GM13977 (cell line): ENCODE results near the gene CNTN5.

Experiments used
- DNase-seq: peaks from one replicate; pipeline ENCODE4 v3.0.0; 2012; ENCODE audit warnings: low spot score
- CTCF ChIP-seq: IDR thresholded peaks from 2 replicates; pipeline ENCODE4 v1.5.1; 2012; ENCODE audit warnings: mild to moderate bottlenecking, control low read depth; ENCODE audit not compliant: insufficient read depth; ENCODE audit errors: extremely low read depth, missing control alignments
- in situ Hi-C: fragments of 300-500 bp; cut with MboI; formaldehyde crosslinking; loops from one replicate; pipeline ENCODE4 v1.12.0; 2022; ENCODE audit warnings: low sequenced_read_pairs, low pct_unique_long_range_greater_than_20kb, mixed read lengths, inconsistent platforms; ENCODE audit not compliant: unreplicated experiment

CNTN5 gene

GRCh38 chr11:99419991-99420390 lies 399.2 kb downstream of the CNTN5 start:
- DNase-seq, result no peak
- TF ChIP-seq CTCF, result no peak
- in situ Hi-C loops, result no loop called here

GRCh38 chr11:99422581-99423427 lies 402.1 kb downstream of the CNTN5 start:
- no peak for TF ChIP-seq CTCF
- in situ Hi-C loops, result no loop called here
- no peak for DNase-seq

- DNase-seq, result no peak
- TF ChIP-seq CTCF, result no peak
- in situ Hi-C loops, result no loop called here
Measured at GRCh38 chr11:99423428-99423983, 402.8 kb downstream of the CNTN5 start.

- TF ChIP-seq CTCF, result no peak
- no peak for DNase-seq
- in situ Hi-C loops, result no loop called here
Measured at GRCh38 chr11:99424313-99425084, 403.8 kb downstream of the CNTN5 start.

- TF ChIP-seq CTCF, result no peak
- no peak for DNase-seq
- in situ Hi-C loops, result no loop called here
Measured at GRCh38 chr11:99425596-99425995, 404.8 kb downstream of the CNTN5 start.

- in situ Hi-C loops, result no loop called here
- DNase-seq, result no peak
- TF ChIP-seq CTCF, result no peak
Measured at GRCh38 chr11:99432677-99433076, 411.9 kb downstream of the CNTN5 start.
